Renal cortex interstitium (tissue), 3 donors: Measurements from ENCODE around the gene BCAP31. TPM values are rescaled to one million over a fixed set of nuclear protein-coding genes. Genes with fewer than 3 reads are reported as not detected.

Experiments
- polyA plus RNA-seq, 3 donors: library from polyadenylated mRNA; unstranded; fragments of 120-200 nt; gene quantifications; one replicate each; pipeline ENCODE4 v1.2.1, GENCODE V29; 2013; ENCODE audit not compliant: insufficient read length in 3 of 3

BCAP31 gene
- polyA plus RNA-seq, 3 donors: 182 to 189 (median 189) TPM

Other genes with a start within 250 kb of the BCAP31 start
- 100 to 1,000 TPM; 154 to 178 (median 162) TPM for gene BGN, start 229.4 kb downstream of the BCAP31 start, polyA plus RNA-seq
- under 1 TPM; 0.17 to 0.32 (median 0.24) TPM for gene ATP2B3, start 206.7 kb downstream of the BCAP31 start, polyA plus RNA-seq
- gene CCNQ, start 125.2 kb downstream of the BCAP31 start, polyA plus RNA-seq: 10 to 100 TPM; 15.6 to 19.5 (median 17.0) TPM
- 10 to 100 TPM; 38.3 to 51.9 (median 46.8) TPM for gene DUSP9, start 77.2 kb downstream of the BCAP31 start, polyA plus RNA-seq
- 10 to 100 TPM in 1 of 3 donors, 1 to 10 TPM in 2; 7.6 to 13.9 (median 8.4) TPM for gene PNCK, start 50.6 kb downstream of the BCAP31 start, polyA plus RNA-seq
- 10 to 100 TPM; 53.5 to 69.9 (median 59.4) TPM for gene SLC6A8, start 36.5 kb downstream of the BCAP31 start, polyA plus RNA-seq
- gene ABCD1, start 469 bp upstream of the BCAP31 start, polyA plus RNA-seq: 1 to 10 TPM; 7.9 to 9.8 (median 8.0) TPM
- 1 to 10 TPM; 1.0 to 2.0 (median 1.2) TPM for gene PLXNB3, start 39.9 kb upstream of the BCAP31 start, polyA plus RNA-seq
- 1 to 10 TPM in 2 of 3 donors, under 1 TPM in 1; 0.81 to 2.1 (median 1.9) TPM for gene SRPK3, start 56.7 kb upstream of the BCAP31 start, polyA plus RNA-seq
- 10 to 100 TPM; 69.9 to 93.9 (median 91.2) TPM for gene IDH3G, start 70.0 kb upstream of the BCAP31 start, polyA plus RNA-seq
- gene SSR4, start 70.3 kb upstream of the BCAP31 start, polyA plus RNA-seq: 100 to 1,000 TPM; 138 to 174 (median 166) TPM
- 10 to 100 TPM in 2 of 3 donors, 1 to 10 TPM in 1; 7.2 to 12.5 (median 11.5) TPM for gene PDZD4, start 106.2 kb upstream of the BCAP31 start, polyA plus RNA-seq
- gene L1CAM, start 161.8 kb upstream of the BCAP31 start, polyA plus RNA-seq: 10 to 100 TPM; 35.2 to 57.4 (median 53.1) TPM
- 1 to 10 TPM in 2 of 3 donors, under 1 TPM in 1; 0.78 to 2.2 (median 1.7) TPM for gene AVPR2, start 180.3 kb upstream of the BCAP31 start, polyA plus RNA-seq
- 10 to 100 TPM; 21.5 to 43.5 (median 32.8) TPM for gene ARHGAP4, start 201.9 kb upstream of the BCAP31 start, polyA plus RNA-seq
- 10 to 100 TPM; 53.0 to 78.0 (median 77.5) TPM for gene NAA10, start 210.7 kb upstream of the BCAP31 start, polyA plus RNA-seq
- gene RENBP, start 220.3 kb upstream of the BCAP31 start, polyA plus RNA-seq: 10 to 100 TPM; 17.5 to 28.4 (median 20.8) TPM
- 10 to 100 TPM; 40.8 to 52.0 (median 45.7) TPM for gene HCFC1, start 247.4 kb upstream of the BCAP31 start, polyA plus RNA-seq
- 1 to 10 TPM; 5.3 to 9.2 (median 7.5) TPM for gene TMEM187, start 248.4 kb upstream of the BCAP31 start, polyA plus RNA-seq